Central memory CD8-positive, alpha-beta T cell (primary cell): ENCODE results near the gene BPHL.
"Not testable (repeated sequence)": the region's sequence is repeated elsewhere in the genome, so short reads cannot be mapped to it uniquely, and the experiment has no call there.

ENCODE experiments used
- ATAC-seq: fragments of 150-1000 bp; cut with Tn5 transposase; replicated peaks from 2 replicates; pipeline ENCODE4 v1.10.0; 2022; ENCODE audit warnings: mild to moderate bottlenecking, moderate FRiP score, moderate number of reproducible peaks; ENCODE audit not compliant: poor library complexity, severe bottlenecking; ENCODE audit errors: extremely low read depth
- DNase-seq, 2 donors: peaks; one replicate each; pipeline ENCODE4 v3.0.0; 2021; ENCODE audit warnings: low spot score in 2 of 2
- H3K27ac Mint-ChIP-seq: one replicate; pipeline ENCODE4 v1.8.0; 2022; ENCODE audit warnings: low read depth, mild to moderate bottlenecking, moderate library complexity, mixed read lengths
- H3K27me3 Mint-ChIP-seq: one replicate; pipeline ENCODE4 v1.8.0; 2022; ENCODE audit warnings: mixed read lengths
- H3K36me3 Mint-ChIP-seq: one replicate; pipeline ENCODE4 v1.8.0; 2022; ENCODE audit warnings: mild to moderate bottlenecking, moderate library complexity, mixed read lengths; ENCODE audit not compliant: insufficient read depth
- H3K4me1 Mint-ChIP-seq: one replicate; pipeline ENCODE4 v1.8.0; 2022; ENCODE audit warnings: mixed read lengths
- H3K4me3 Mint-ChIP-seq: one replicate; pipeline ENCODE4 v1.8.0; 2022; ENCODE audit warnings: mild to moderate bottlenecking, moderate library complexity, mixed read lengths
- H3K9me3 Mint-ChIP-seq: one replicate; pipeline ENCODE4 v1.8.0; 2022; ENCODE audit warnings: mixed read lengths

Gene BPHL

DNA sequence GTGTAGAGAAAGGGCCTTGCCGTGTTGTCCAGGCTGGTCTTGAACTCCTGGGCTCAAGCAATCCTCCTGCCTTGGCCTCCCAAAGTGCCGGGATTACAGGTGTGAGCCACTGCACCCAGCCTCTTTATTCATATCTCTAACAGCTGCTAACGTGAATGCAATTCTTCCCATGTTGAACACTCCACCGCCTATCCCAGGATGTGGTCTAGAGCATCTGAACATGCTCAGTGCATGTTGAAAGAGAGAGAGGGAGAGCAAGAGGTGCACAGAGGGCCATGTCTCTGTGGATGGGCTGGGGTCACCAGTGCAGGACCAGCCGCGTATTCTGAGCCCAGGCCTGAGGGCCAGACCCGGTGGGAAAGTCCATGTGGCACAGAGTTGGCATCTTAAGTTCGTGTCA lies 26.1 kb downstream of the BPHL start:
- H3K27me3 Mint-ChIP-seq = no peaks in the 10 kb centered on the region
- peaks cover 4% of the 10 kb centered on the region for H3K36me3 Mint-ChIP-seq
- H3K4me1 Mint-ChIP-seq = peaks cover 8% of the 10 kb centered on the region
- ATAC-seq (no peak), DNase-seq (no peak)
- H3K9me3 Mint-ChIP-seq = no peaks in the 10 kb centered on the region
- no peak overlapping the region for H3K4me3 Mint-ChIP-seq
- H3K27ac Mint-ChIP-seq = peak overlapping the region; percentile 41

- DNase-seq = no peak
- Mint-ChIP-seq H3K4me1 (peaks cover 8% of the 10 kb centered on the region), H3K27ac (no peak overlapping the region), H3K4me3 (no peak overlapping the region), H3K36me3 (peaks cover 4% of the 10 kb centered on the region), H3K9me3 (no peaks in the 10 kb centered on the region), H3K27me3 (no peaks in the 10 kb centered on the region)
- ATAC-seq = no peak
These were observed 29.6 kb downstream of the BPHL start for GRCh38 chr6:3147914-3148757.

DNA sequence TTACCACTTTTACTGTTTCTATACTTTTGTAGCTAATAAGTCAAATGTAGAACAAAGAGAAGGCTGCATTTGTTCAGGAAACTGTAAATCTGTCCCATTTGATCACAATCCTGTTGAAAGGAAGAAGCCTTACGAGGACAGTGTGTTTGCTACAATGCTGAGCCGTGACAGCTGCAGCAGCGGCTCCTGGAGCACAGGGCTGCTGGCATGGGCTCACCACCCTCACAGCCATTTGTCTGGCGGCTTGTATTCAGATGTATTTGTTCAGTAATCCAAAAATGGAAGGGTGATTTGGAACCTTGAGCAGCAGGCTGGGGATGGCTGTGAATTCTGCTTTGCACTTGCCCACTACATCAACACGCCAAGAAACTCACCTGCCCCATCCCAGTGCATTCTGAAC lies 33.2 kb downstream of the BPHL start:
- Mint-ChIP-seq H3K36me3 (peaks cover 9% of the 10 kb centered on the region), H3K27me3 (peaks cover 10% of the 10 kb centered on the region), H3K4me3 (no peak overlapping the region), H3K9me3 (no peaks in the 10 kb centered on the region), H3K27ac (no peak overlapping the region), H3K4me1 (peaks cover 8% of the 10 kb centered on the region)
- DNase-seq (no peak), ATAC-seq (no peak)

DNA sequence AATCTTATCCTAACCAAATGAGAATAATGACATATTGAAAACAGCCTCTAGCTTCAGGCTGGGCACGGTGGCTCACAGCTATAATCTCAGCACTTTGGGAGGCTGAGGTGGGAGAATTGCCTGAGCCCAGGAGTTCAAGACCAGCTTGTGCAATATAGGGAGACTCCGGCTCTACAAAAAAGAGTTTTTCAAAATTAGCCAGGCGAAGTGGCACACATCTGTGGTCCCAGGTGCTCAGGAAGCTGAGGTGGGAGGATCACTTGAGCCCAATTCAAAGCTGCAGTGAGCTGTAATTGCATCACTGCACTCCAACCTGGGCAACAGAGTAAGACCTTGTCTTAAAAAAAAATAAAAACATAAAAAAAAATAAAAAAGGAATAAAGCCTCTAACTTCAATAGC lies 34.2 kb downstream of the BPHL start:
- H3K4me3 Mint-ChIP-seq = no peak overlapping the region
- ATAC-seq = no peak
- H3K27ac Mint-ChIP-seq = no peak overlapping the region
- H3K27me3 Mint-ChIP-seq = peaks cover 10% of the 10 kb centered on the region
- peaks cover 11% of the 10 kb centered on the region for H3K4me1 Mint-ChIP-seq
- H3K36me3 Mint-ChIP-seq = peaks cover 14% of the 10 kb centered on the region
- DNase-seq = no peak
- no peaks in the 10 kb centered on the region for H3K9me3 Mint-ChIP-seq

DNA sequence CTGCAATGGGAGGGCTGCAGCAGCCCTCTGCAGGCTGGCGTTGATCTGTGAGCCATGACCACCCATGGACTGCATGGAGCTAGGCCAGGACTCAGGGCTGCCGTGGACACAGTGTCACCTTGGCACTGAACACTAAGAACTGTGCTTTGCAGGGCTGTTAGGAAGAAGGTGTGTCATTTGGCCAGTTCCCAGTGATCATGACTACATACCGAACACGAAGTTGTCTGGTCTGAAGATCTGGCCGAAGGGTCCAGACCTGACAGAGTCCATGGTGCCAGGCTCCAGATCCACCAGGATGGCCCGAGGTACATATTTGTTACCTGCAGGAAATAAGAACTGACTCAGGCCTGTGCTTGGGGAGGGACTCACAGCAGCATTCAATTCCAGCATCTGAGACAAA lies 36.9 kb downstream of the BPHL start:
- H3K9me3 Mint-ChIP-seq, H3K27ac Mint-ChIP-seq, DNase-seq, ATAC-seq, H3K27me3 Mint-ChIP-seq: not testable (repeated sequence)
- Mint-ChIP-seq H3K4me1 (peaks cover 21% of the 10 kb centered on the region), H3K4me3 (peak overlapping the region; percentile 38), H3K36me3 (peaks cover 14% of the 10 kb centered on the region)

DNA sequence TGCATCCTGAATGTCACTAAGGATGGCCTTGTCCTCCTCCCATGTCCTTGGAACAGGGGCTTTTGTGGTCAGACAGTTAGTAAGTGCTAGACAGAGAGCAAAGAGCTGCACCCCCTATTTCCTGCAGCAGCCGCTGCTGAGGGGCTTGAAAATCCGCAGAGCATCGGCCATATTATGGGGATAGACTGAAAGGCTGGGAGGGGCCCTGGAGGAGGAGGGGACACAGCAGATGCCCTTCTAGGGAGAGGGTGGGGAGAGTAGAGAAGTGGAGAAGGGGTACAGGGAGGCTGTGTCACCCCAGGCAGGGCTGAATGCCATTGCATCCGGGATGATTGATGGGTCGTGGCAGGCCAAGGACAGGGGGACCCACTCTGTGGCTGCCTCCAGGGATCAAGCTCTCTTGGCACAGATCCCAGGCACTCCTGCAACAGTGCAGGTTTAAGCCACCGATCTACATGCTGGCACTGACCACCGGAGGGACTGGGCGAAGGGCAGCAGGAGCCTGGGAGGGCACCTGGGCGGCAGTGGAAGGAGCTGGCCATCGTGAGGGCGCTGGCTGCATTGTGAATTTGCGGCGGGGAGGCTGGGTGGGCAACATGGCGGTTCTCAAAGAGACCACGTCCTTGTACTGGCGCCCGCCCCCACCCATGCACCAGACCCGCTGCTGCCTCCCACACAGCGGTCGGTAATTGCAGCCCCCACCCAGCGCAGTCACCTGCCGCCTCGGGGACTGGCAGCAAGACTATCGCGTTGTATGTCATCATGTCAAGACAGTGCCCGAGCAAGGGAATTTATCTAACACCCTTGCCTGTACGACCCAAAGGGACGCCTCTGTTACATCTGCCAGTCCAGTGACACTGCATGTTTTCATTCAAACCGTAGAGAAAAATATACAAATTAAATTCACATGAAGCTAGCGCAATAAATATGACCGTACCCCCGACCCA lies 37.9 kb downstream of the BPHL start:
- not testable (repeated sequence) for DNase-seq, H3K27me3 Mint-ChIP-seq, H3K9me3 Mint-ChIP-seq, ATAC-seq
- peak overlapping the region; percentile 87 for H3K27ac Mint-ChIP-seq
- H3K4me1 Mint-ChIP-seq = peaks cover 29% of the 10 kb centered on the region
- H3K4me3 Mint-ChIP-seq = peak overlapping the region; percentile 78
- peaks cover 14% of the 10 kb centered on the region for H3K36me3 Mint-ChIP-seq

GRCh38 chr6:3157131-3157933 lies 38.8 kb downstream of the BPHL start, which contains the start of gene TUBB2A:
Gene TUBB2A (minus strand): TSS chr6:3157544. CDS start chr6:3157463, 81 bp downstream.
- H3K4me3 Mint-ChIP-seq = peak within 1 kb of the TSS; percentile 78
- peak within 1 kb of the TSS; percentile 87 for H3K27ac Mint-ChIP-seq
- H3K9me3 Mint-ChIP-seq = no peaks in the 10 kb centered on the region
- ATAC-seq = peak; percentile 52
- peaks cover 14% of the 10 kb centered on the region for H3K36me3 Mint-ChIP-seq
- peaks cover 10% of the 10 kb centered on the region for H3K27me3 Mint-ChIP-seq
- peak; percentile 83 to 89 for DNase-seq
- H3K4me1 Mint-ChIP-seq = peaks cover 35% of the 10 kb centered on the region

DNA sequence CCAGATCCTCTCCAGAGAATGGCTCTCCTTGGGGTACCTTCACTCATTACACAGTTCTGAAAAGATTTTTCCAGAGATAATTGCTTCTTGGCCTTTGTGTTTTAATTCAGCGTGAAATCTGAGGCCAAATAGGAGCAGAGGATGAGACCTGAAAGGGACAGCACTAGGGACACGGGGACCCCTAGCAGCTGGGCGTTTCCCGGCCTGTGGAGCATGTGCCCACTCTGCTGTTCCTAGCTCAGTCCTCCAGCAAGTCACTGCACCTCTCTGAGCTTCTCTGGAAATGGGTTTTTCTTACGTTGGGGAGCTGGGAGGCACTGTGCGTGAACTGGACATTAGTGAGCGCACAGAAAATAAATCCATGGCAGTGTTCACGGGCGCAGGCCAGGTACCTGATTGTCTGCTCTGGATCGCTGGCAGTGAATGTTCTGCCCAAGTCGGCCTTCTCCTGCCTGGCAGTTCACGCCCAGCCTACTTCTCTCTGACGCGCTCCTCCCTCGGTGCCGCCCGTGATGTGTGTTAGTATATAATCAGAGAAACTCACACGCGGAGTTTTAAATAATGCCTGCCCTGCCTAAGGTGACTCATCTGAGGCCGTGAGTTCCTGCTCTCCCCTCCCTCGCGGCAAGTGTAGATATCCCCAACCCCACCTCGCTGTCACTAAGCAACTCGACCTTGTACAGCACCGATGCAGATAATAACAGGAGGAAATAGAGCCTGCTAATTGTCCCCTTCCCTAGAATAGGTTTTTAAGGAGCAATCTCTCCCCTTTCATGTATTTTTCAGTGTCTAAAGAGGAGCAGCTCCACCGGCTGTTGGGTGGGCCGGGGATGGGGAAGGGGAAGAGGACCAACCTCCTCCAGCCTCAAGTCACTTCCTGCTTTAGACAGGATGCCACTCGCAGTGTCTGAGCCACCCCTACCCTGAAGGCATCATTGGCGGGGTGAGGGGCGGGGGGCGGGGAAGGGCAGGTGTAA lies 41.6 kb downstream of the BPHL start:
- H3K27me3 Mint-ChIP-seq = peaks cover 10% of the 10 kb centered on the region
- peak overlapping the region; percentile 60 for H3K4me3 Mint-ChIP-seq
- ATAC-seq (peak; percentile 77), DNase-seq (peak; percentile 46 to 67)
- no peaks in the 10 kb centered on the region for H3K9me3 Mint-ChIP-seq
- peaks cover 14% of the 10 kb centered on the region for H3K36me3 Mint-ChIP-seq
- peaks cover 46% of the 10 kb centered on the region for H3K4me1 Mint-ChIP-seq
- H3K27ac Mint-ChIP-seq = peak overlapping the region; percentile 92

DNA sequence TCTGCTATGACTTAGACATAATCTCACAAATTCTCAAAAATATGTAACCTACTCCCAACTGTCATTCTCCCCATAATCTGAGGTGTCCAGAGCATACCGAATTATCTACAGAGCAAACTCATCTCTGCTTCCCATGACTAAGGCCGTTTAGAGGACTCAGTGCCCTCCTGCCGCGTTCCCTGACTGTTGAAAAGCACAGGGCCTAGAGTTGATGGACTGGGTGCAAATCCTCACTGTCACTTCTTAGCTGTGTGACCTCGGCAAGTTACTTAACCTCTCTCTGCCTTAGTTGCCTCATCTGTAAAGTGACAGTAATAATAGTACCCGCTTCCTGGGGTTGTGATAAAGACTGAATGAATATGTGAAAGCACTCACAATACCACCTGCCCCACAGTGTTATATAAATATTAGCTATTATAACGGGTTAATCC lies 43.6 kb downstream of the BPHL start:
- no peaks in the 10 kb centered on the region for H3K9me3 Mint-ChIP-seq
- DNase-seq = no peak
- H3K27me3 Mint-ChIP-seq = no peaks in the 10 kb centered on the region
- no peak for ATAC-seq
- H3K36me3 Mint-ChIP-seq = peaks cover 2% of the 10 kb centered on the region
- peaks cover 35% of the 10 kb centered on the region for H3K4me1 Mint-ChIP-seq
- peak overlapping the region; percentile 74 for H3K27ac Mint-ChIP-seq
- peak overlapping the region; percentile 79 for H3K4me3 Mint-ChIP-seq

DNA sequence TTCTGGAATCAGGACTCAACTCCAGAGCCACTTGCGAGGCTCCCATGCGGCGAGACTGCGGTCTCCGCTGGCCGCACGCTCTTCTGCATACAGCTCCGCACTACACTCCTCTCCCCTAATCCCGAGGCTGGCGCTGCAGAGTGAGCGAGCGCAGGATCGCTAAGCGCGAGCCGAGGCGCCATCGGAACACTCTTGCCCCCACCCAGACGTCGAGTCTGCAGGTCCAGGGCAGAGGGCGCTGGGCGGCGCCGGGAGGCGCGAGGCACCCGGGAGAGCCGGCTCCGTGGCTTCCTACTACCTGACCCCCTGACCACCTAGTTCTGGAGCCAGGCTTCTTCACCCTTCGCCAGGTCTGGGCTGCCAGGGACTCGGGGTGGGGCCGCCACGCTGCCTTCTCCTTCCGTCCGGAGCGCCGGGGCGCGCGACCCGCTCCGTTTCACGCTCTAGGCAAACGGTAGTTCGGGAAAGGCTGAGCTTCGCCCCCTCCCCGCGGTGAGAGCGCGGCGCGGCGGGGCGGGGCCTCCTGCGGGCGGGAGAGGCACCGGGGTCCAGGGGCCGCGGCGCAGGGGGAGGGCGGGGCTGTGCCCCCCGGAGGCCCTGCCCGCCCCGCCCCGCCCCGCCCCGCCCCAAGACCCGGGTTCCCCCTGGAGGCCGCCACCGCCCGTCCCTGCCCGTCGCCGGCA lies 44.2 kb downstream of the BPHL start:
- no peaks in the 10 kb centered on the region for H3K9me3 Mint-ChIP-seq
- H3K27ac Mint-ChIP-seq = peak overlapping the region; percentile 74
- ATAC-seq (peak; percentile 45), DNase-seq (peak; percentile 33 to 35)
- no peaks in the 10 kb centered on the region for H3K36me3 Mint-ChIP-seq
- peaks cover 35% of the 10 kb centered on the region for H3K4me1 Mint-ChIP-seq
- H3K4me3 Mint-ChIP-seq = peak overlapping the region; percentile 79
- H3K27me3 Mint-ChIP-seq = no peaks in the 10 kb centered on the region

- ATAC-seq (no peak), DNase-seq (no peak)
- H3K27me3 Mint-ChIP-seq = no peaks in the 10 kb centered on the region
- H3K9me3 Mint-ChIP-seq = no peaks in the 10 kb centered on the region
- H3K36me3 Mint-ChIP-seq = no peaks in the 10 kb centered on the region
- peak overlapping the region; percentile 79 for H3K4me3 Mint-ChIP-seq
- peaks cover 35% of the 10 kb centered on the region for H3K4me1 Mint-ChIP-seq
- H3K27ac Mint-ChIP-seq = peak overlapping the region; percentile 74
These were observed 44.7 kb downstream of the BPHL start for GRCh38 chr6:3163248-3163594.
